HepG2 (cell line): Measurements from ENCODE around the gene GLG1. TPM values are rescaled to one million over a fixed set of nuclear protein-coding genes. Genes with fewer than 3 reads are reported as not detected.

Experiments used
- ATAC-seq: fragments of 200-7000 bp; cut with Tn5 transposase; 3 replicates; pipeline ENCODE4 v1.9.1; 2020; ENCODE audit warnings: mild to moderate bottlenecking, moderate library complexity
- BruUV-seq: library from RNA; stranded (reverse); fragments of 400-500 nt; replicated peaks from 2 replicates; lab custom pipeline; 2021; lab: Mats Ljungman, UMichigan
- CTCF ChIA-PET: fragments of 300-600 bp; formaldehyde crosslinking; extraction: SDS; loops from one replicate; lab custom pipeline; 2021; ENCODE audit warnings: low total read pairs, inconsistent platforms, low intra/inter-chr PET ratio; lab: Yijun Ruan, JAX
- POLR2A ChIA-PET: fragments of 350-600 bp; sonication (Branson Sonifier 250); formaldehyde crosslinking; loops from one replicate; lab custom pipeline; 2020; ENCODE audit warnings: antibody characterized with exemption, inconsistent platforms; lab: Yijun Ruan, JAX
- DNase-seq: peaks from one replicate; pipeline ENCODE4 v3.0.0-alpha.2; 2015; ENCODE audit warnings: low spot score
- FAIRE-seq: peaks from 3 replicates; lab custom pipeline; 2011; peaks lifted over from hg19 to GRCh38; lab: Jason Lieb, UNC
- H2AFZ ChIP-seq: one replicate; pipeline ENCODE4 v1.6.1; 2011; ENCODE audit warnings: low read length, inconsistent platforms
- H3K27ac ChIP-seq: fragments of 300-600 bp; 3 replicates; pipeline ENCODE4 v1.8.0; 2011; ENCODE audit warnings: mixed run types, mild to moderate bottlenecking, mixed read lengths, low read length, inconsistent platforms; ENCODE audit not compliant: insufficient read depth; ENCODE audit errors: extremely low read length
- H3K27me3 ChIP-seq, 2 experiments: fragments of 200-600 bp in 1 of 2; 2 replicates in 1 of 2; 3 replicates in 1 of 2; pipeline versions ENCODE4 v1.6.0 to v1.8.0; 2011; ENCODE audit warnings: low read length in 2 of 2, mild to moderate bottlenecking in 2 of 2, moderate library complexity in 2 of 2, inconsistent platforms in 1 of 2; ENCODE audit not compliant: insufficient read depth in 2 of 2, control insufficient read depth in 1 of 2
- H3K36me3 ChIP-seq, 2 experiments: fragments of 200-600 bp in 1 of 2; replicated peaks in 1 of 2; 2 replicates in 1 of 2; 3 replicates in 1 of 2; pipeline versions ENCODE4 v1.5.1 to v1.8.0; 2011; ENCODE audit warnings: low read length in 2 of 2, inconsistent platforms in 1 of 2; ENCODE audit not compliant: insufficient read depth in 2 of 2, control insufficient read depth in 1 of 2
- H3K4me1 ChIP-seq: 2 replicates; pipeline ENCODE4 v1.5.1; 2012; ENCODE audit warnings: low read length, inconsistent platforms; ENCODE audit not compliant: insufficient read depth
- H3K4me2 ChIP-seq: 2 replicates; pipeline ENCODE4 v1.6.0; 2011; ENCODE audit warnings: low read depth, low read length, inconsistent platforms
- H3K4me3 ChIP-seq, 3 experiments: fragments of 200-600 bp in 1 of 3; sonication (generic), shearing (Covaris generic) in 1 of 3; replicated peaks in 1 of 3; 2 replicates each; pipeline ENCODE4 v1.5.1; 2011 to 2016; ENCODE audit warnings: low read length in 3 of 3, inconsistent platforms in 2 of 3, low read depth in 2 of 3, mild to moderate bottlenecking in 2 of 3, control low read depth in 1 of 3, mixed read lengths in 1 of 3; ENCODE audit not compliant: insufficient read depth in 1 of 3
- H3K79me2 ChIP-seq: one replicate; pipeline ENCODE4 v1.6.1; 2011; ENCODE audit warnings: low read length, inconsistent platforms; ENCODE audit not compliant: insufficient read depth
- H3K9ac ChIP-seq: 2 replicates; pipeline ENCODE4 v1.6.0; 2011; ENCODE audit warnings: mild to moderate bottlenecking, low read depth, low read length, inconsistent platforms; ENCODE audit not compliant: insufficient read depth
- H3K9me3 ChIP-seq: 2 replicates; pipeline ENCODE4 v1.5.1; 2012; ENCODE audit warnings: mild to moderate bottlenecking, low read length
- H4K20me1 ChIP-seq: 2 replicates; pipeline ENCODE4 v1.6.0; 2011; ENCODE audit warnings: inconsistent platforms, mild to moderate bottlenecking, low read length, moderate library complexity; ENCODE audit not compliant: insufficient read depth
- KDM3A ChIP-seq: IDR thresholded peaks from 2 replicates; pipeline ENCODE4 v1.6.1; 2018; ENCODE audit warnings: low read depth, missing compliant biosample characterization
- MZF1 ChIP-seq: sonication (generic); formaldehyde crosslinking; IDR thresholded peaks from 2 replicates; pipeline ENCODE4 v1.8.1; 2023; ENCODE audit warnings: mild to moderate bottlenecking, missing genetic modification reagents, borderline replicate concordance
- NR2F1 ChIP-seq, 2 experiments: fragments of 450-650 bp in 1 of 2; formaldehyde crosslinking in 1 of 2; IDR thresholded peaks; 2 replicates each; pipeline versions ENCODE4 v1.5.0 to v1.6.1; 2016 to 2020; ENCODE audit warnings: mild to moderate bottlenecking in 1 of 2, missing compliant biosample characterization in 1 of 2, missing genetic modification reagents in 1 of 2, moderate library complexity in 1 of 2
- RBM39 ChIP-seq: fragments of 200-400 bp; formaldehyde crosslinking; IDR thresholded peaks from one replicate; pipeline ENCODE4 v1.6.1; 2018; ENCODE audit warnings: antibody characterized with exemption, mild to moderate bottlenecking, low read depth, low read length; ENCODE audit not compliant: poor library complexity, severe bottlenecking
- SP2 ChIP-seq: sonication (generic); formaldehyde crosslinking; IDR thresholded peaks from 2 replicates; pipeline ENCODE4 v1.5.1; 2020; ENCODE audit warnings: mild to moderate bottlenecking, missing genetic modification reagents
- XRCC5 ChIP-seq: fragments of 200-400 bp; formaldehyde crosslinking; optimal IDR thresholded peaks from 2 replicates; pipeline ENCODE3; 2017; ENCODE audit warnings: mild to moderate bottlenecking, low read length
- ZBTB38 ChIP-seq: sonication (generic); formaldehyde crosslinking; IDR thresholded peaks from 2 replicates; pipeline ENCODE4 v1.5.1; 2020; ENCODE audit warnings: mild to moderate bottlenecking, missing genetic modification reagents
- ZNF180 ChIP-seq: sonication (generic); formaldehyde crosslinking; IDR thresholded peaks from 2 replicates; pipeline ENCODE4 v1.4.0; 2020; ENCODE audit warnings: low read depth, missing genetic modification reagents, borderline replicate concordance
- ZNF253 ChIP-seq: sonication (generic); formaldehyde crosslinking; IDR thresholded peaks from 2 replicates; pipeline ENCODE4 v1.8.0; 2022; ENCODE audit warnings: mild to moderate bottlenecking, missing genetic modification reagents, borderline replicate concordance
- ZNF260 ChIP-seq: sonication (generic); formaldehyde crosslinking; IDR thresholded peaks from 2 replicates; pipeline ENCODE4 v1.4.0; 2020; ENCODE audit warnings: missing genetic modification reagents, low read depth, mild to moderate bottlenecking, borderline replicate concordance
- ZNF549 ChIP-seq: sonication (generic); formaldehyde crosslinking; IDR thresholded peaks from 2 replicates; pipeline ENCODE4 v1.5.0; 2020; ENCODE audit warnings: missing genetic modification reagents
- ZNF629 ChIP-seq: sonication (generic); formaldehyde crosslinking; conservative IDR thresholded peaks from 2 replicates; pipeline ENCODE4 v1.5.0; 2020; ENCODE audit warnings: missing genetic modification reagents
- ZNF883 ChIP-seq: sonication (generic); formaldehyde crosslinking; IDR thresholded peaks from 2 replicates; pipeline ENCODE4 v1.5.1; 2020; ENCODE audit warnings: mild to moderate bottlenecking, missing genetic modification reagents; ENCODE audit errors: not compliant biosample characterization
- WGBS: methylation state at CpG from one replicate; pipeline ENCODE4 v1.1.6; 2017; ENCODE audit warnings: low lambda C conversion rate; 5-methylcytosine and 5-hydroxymethylcytosine counted together
- in situ Hi-C: cut with HindIII; loops from 2 replicates; pipeline ENCODE4 v1.10.0; 2017; ENCODE audit warnings: low pct_unique_long_range_greater_than_20kb; ENCODE audit not compliant: extremely low pct_ligation_motif_present
- intact Hi-C: fragments of 100-400 bp; cut with micrococcal nuclease; formaldehyde crosslinking; loops from one replicate; pipeline ENCODE4 v1.10.0; 2022; ENCODE audit not compliant: unreplicated experiment
- polyA plus RNA-seq, 8 experiments: library from polyadenylated mRNA; depleted of rRNA in 3 of 8; stranded (reverse) in 7 of 8; unstranded in 1 of 8; fragments of >200 nt; fragmentation: Illumina TruSeq in 4 of 8; extraction: Trizol in 4 of 8; gene quantifications; 2 replicates each; pipeline versions ENCODE4 v1.2.1 to v1.2.3, GENCODE V29; 2011 to 2016; ENCODE audit warnings: low read depth in 4 of 8, missing spikeins in 1 of 8, mixed read lengths in 1 of 8; ENCODE audit not compliant: insufficient read depth in 1 of 8
- total RNA-seq, 5 experiments: library from RNA; depleted of rRNA; stranded (reverse); fragments of >200 nt; fragmentation: Illumina TruSeq; extraction: Trizol; gene quantifications; 2 replicates each; pipeline ENCODE4 v1.2.3, GENCODE V29; 2016; ENCODE audit warnings: low read depth in 1 of 5
- TF ChIP-seq, protein P1 (sequence below): sonication (generic); formaldehyde crosslinking; conservative IDR thresholded peaks from 2 replicates; pipeline ENCODE4 v1.5.0; 2020; ENCODE audit warnings: missing genetic modification reagents
- TF ChIP-seq, protein P2 (sequence below): sonication (generic); formaldehyde crosslinking; IDR thresholded peaks from 2 replicates; pipeline ENCODE4 v1.4.0; 2020; ENCODE audit warnings: missing genetic modification reagents, borderline replicate concordance
- TF ChIP-seq, protein P3 (sequence below): sonication (generic); formaldehyde crosslinking; IDR thresholded peaks from 2 replicates; pipeline ENCODE4 v1.8.1; 2023; ENCODE audit warnings: mild to moderate bottlenecking, missing genetic modification reagents

The GLG1 gene
- total and polyA plus RNA-seq, 2 of the 13 experiments (the other 11 are each of a cell fraction or from before 2014, with no cell fraction given), result 87.7 to 141 TPM

DNA sequence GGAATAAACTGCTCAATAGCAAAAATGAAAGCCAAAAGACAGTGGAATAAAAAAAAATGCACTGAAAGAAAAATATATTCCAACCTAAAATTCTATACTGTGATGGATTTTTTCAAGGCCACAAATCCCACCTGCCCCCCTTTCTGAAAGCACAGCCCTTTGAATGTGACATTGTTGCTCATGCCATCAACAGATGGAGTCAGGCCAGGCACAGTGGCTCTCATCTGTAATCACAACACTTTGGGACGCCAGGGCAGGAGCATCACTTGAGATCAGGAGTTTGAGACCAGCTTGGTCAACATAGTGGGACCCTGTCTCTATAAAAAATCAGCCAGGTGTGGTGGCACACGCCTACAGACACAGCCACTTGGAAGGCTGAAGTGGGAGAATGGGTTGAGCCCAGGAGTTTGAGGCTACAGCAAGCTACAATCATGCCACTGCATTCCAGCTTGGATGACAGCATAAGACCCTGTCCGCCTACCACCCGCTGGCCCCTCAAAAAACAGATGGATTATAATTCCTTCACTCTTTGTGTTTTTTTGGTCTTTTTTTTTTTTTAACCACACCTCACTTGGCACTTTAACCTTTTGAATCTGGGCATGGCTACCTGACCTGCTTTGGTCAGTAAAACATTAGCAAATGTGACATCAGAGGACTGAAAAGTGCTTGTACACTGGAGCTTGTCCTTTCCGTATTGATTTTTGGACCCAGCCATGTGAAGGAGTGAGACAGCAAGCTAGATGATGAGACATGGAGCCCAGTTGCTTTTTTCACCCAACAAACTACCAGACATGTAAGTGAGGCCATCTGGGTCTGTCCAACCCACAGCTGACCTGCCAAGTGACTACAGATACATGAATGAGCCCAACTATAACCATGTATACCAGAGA is 36.3 kb downstream of the GLG1 start:
- WGBS, result 43% methylated on average over 5 of the region's 5 CpGs
- H3K27ac ChIP-seq, result peak overlapping the region; percentile 73
- peaks cover 0 to 3% of the 10 kb centered on the region in 2 experiments; a peak in 1 of 5 replicates for H3K36me3 ChIP-seq
- no TSS peak for BruUV-seq
- POLR2A ChIA-PET, result interaction anchor here (0.6 to 1.4 kb wide), 4 partner anchors 30 to 273 kb away, joined by 3 to 14 read pairs (median 3); partner anchors contain the start of gene GLG1
- H3K79me2 ChIP-seq, result peaks cover 93% of the 10 kb centered on the region
- no peaks in the 10 kb centered on the region for H3K27me3 ChIP-seq
- peaks cover 10% of the 10 kb centered on the region for H4K20me1 ChIP-seq
- H3K9me3 ChIP-seq, result no peaks in the 10 kb centered on the region
- intact Hi-C loops, result loop anchor here (5.0 kb wide), 1 partner anchor 37 kb away; the partner anchor contains the start of gene GLG1
- peak overlapping the region; percentile 43 for H3K9ac ChIP-seq
- in situ Hi-C loops, result no loop called here
- DNase-seq (peak; percentile 90), FAIRE-seq (peak; percentile 85), ATAC-seq (peak; percentile 94)
- CTCF ChIA-PET, result no interaction called here
- peak overlapping the region in 2 of 3 experiments; percentile 3 to 37; a peak in 1 of 6 replicates for H3K4me3 ChIP-seq
- peaks cover 63% of the 10 kb centered on the region for H3K4me1 ChIP-seq
- no peak overlapping the region for H2AFZ ChIP-seq
- H3K4me2 ChIP-seq, result peak overlapping the region; percentile 66
- TF ChIP-seq, protein P1, sequence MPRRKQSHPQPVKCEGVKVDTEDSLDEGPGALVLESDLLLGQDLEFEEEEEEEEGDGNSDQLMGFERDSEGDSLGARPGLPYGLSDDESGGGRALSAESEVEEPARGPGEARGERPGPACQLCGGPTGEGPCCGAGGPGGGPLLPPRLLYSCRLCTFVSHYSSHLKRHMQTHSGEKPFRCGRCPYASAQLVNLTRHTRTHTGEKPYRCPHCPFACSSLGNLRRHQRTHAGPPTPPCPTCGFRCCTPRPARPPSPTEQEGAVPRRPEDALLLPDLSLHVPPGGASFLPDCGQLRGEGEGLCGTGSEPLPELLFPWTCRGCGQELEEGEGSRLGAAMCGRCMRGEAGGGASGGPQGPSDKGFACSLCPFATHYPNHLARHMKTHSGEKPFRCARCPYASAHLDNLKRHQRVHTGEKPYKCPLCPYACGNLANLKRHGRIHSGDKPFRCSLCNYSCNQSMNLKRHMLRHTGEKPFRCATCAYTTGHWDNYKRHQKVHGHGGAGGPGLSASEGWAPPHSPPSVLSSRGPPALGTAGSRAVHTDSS (CRISPR knock-in tag), result no peak
- TF ChIP-seq ZNF260, result no peak
- TF ChIP-seq ZNF629 (CRISPR knock-in tag), result peak; percentile 44
- TF ChIP-seq, protein P2, sequence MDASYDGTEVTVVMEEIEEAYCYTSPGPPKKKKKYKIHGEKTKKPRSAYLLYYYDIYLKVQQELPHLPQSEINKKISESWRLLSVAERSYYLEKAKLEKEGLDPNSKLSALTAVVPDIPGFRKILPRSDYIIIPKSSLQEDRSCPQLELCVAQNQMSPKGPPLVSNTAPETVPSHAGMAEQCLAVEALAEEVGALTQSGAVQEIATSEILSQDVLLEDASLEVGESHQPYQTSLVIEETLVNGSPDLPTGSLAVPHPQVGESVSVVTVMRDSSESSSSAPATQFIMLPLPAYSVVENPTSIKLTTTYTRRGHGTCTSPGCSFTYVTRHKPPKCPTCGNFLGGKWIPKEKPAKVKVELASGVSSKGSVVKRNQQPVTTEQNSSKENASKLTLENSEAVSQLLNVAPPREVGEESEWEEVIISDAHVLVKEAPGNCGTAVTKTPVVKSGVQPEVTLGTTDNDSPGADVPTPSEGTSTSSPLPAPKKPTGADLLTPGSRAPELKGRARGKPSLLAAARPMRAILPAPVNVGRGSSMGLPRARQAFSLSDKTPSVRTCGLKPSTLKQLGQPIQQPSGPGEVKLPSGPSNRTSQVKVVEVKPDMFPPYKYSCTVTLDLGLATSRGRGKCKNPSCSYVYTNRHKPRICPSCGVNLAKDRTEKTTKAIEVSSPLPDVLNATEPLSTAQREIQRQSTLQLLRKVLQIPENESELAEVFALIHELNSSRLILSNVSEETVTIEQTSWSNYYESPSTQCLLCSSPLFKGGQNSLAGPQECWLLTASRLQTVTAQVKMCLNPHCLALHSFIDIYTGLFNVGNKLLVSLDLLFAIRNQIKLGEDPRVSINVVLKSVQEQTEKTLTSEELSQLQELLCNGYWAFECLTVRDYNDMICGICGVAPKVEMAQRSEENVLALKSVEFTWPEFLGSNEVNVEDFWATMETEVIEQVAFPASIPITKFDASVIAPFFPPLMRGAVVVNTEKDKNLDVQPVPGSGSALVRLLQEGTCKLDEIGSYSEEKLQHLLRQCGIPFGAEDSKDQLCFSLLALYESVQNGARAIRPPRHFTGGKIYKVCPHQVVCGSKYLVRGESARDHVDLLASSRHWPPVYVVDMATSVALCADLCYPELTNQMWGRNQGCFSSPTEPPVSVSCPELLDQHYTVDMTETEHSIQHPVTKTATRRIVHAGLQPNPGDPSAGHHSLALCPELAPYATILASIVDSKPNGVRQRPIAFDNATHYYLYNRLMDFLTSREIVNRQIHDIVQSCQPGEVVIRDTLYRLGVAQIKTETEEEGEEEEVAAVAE (CRISPR knock-in tag), result no peak; the same call in 1 of the 2 replicates
- TF ChIP-seq ZNF180 (CRISPR knock-in tag), result no peak
- TF ChIP-seq RBM39, result no peak
- TF ChIP-seq ZBTB38 (CRISPR knock-in tag), result 0 out of 2 replicates have a peak, but pooled peaks have one; percentile 48
- TF ChIP-seq ZNF549, result no peak
- TF ChIP-seq XRCC5, result no peak
- TF ChIP-seq NR2F1 (CRISPR knock-in tag; IDR thresholded peaks at IDR 0.05), result peak; percentile 54 to 63; a peak in 2 of 4 replicates
- no peak for TF ChIP-seq SP2
- no peak for TF ChIP-seq ZNF883 (CRISPR knock-in tag)
- TF ChIP-seq, protein P3, sequence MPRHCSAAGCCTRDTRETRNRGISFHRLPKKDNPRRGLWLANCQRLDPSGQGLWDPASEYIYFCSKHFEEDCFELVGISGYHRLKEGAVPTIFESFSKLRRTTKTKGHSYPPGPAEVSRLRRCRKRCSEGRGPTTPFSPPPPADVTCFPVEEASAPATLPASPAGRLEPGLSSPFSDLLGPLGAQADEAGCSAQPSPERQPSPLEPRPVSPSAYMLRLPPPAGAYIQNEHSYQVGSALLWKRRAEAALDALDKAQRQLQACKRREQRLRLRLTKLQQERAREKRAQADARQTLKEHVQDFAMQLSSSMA (CRISPR knock-in tag), result no peak; the same call in 1 of the 2 replicates
- TF ChIP-seq MZF1 (CRISPR knock-in tag), result no peak
- TF ChIP-seq ZNF253 (CRISPR knock-in tag), result no peak
- TF ChIP-seq KDM3A (CRISPR knock-in tag), result no peak
